GM19324 (cell line): ENCODE measurements around the gene MYLK2.

ENCODE experiments used
- ATAC-seq: cut with Tn5 transposase; IDR thresholded peaks from one replicate; pipeline ENCODE4 v1.9.1; 2021; ENCODE audit warnings: mild to moderate bottlenecking, moderate library complexity; ENCODE audit not compliant: unreplicated experiment, low FRiP score

The MYLK2 gene

DNA sequence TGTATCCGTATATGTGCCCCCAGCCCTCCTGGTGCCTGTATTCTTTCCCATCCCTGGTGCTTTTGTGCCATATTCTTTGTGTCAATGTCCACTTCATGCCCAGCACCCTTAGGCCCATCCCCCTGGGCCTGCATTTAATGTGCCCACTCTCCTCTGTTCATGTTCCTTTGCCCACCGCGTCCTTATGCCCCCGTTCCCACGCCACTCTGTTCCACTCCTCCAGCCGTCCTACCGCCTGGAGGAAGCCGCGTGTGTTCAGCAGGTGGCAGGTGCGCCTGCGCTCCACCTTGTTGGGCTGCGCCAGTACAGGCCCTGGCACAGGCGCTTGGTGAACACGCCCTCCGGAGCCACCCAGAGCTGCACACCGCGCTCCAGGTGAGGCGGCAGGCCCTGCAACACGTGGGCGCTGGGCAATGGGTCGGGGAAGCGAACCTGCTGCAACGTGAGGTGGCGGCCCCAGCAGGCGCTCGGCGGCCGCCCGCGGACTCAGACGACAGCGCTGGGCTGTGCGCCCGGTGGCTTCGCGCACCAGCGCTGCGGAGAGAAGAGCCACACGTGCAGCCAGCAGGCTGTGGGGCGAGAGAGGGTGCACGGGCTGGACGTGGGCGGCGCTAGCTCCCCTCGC is 30.3 kb downstream of the MYLK2 start:
- no peak for ATAC-seq

DNA sequence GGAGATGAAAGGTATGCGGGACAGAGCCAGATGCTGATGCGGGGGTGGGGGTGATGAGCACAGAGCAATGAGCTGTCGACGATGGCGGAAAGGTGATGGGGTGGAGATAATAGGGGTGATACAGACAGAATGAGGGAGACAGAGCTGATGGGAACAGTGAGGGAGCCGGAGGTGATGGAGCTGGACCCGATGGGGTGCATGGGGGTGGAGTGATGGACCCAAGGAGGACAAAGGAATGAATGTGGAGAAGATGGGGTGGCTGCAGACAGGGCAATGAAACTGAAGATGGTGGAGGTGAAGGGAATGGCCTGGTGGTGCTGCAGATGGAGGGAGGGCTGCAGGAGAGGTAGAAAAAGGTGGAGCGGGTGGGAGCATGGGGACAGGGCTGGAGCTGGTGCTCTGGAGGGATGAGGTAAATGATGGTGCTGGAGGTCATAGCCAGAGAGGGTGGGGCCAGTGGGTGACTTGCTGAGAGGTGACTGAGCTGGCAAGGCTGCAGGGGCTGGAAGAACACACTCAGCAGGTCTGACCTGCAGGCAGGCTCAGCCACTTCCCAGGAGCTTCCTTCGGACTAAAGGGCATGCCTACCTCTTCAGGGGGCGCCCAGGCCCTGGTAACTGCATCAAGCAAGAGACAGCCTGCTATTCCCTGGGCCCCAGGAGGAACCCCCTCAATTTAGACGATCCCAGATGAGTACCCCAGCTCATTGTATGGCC is 32.2 kb downstream of the MYLK2 start:
- ATAC-seq, result no peak

DNA sequence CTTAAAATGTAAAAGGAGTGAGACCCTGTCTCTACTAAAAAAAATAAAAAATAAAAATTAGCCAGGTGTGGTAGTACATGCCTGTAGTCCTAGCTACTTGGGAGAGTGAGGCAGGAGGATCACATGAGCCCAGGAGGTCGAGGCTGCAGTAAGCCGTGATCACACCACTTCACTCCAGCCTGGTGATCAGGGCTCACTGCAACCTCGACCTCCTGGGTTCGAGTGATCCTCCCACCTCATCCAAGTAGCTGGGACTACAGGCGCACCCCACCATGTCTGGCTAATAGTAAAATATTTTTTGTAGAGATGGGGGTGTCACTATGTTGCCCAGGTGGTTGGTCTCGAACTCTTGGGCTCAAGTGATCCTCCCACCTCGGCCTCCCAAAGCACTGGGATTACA is 34.3 kb downstream of the MYLK2 start:
- no peak for ATAC-seq

DNA sequence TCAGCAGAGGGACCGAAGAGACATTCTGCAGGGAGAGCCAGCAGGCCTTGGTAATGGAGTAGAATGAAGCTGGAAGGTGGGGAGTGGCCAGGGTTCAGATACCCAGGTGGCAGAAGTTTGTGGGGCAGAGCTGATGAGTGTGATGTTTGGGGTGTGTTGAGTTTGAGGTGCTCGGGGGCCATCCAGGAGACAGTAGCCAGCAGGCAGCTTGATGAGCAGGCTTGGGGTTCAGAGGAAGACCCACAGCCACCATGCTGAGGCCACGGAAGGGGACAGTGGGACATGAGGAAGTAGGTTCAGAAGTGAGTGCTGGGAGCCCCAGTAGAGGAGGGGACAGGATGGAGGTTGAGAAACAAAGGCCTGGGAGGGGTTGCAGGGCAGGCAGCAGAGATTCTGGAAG is 37.4 kb downstream of the MYLK2 start:
- ATAC-seq, result no peak

DNA sequence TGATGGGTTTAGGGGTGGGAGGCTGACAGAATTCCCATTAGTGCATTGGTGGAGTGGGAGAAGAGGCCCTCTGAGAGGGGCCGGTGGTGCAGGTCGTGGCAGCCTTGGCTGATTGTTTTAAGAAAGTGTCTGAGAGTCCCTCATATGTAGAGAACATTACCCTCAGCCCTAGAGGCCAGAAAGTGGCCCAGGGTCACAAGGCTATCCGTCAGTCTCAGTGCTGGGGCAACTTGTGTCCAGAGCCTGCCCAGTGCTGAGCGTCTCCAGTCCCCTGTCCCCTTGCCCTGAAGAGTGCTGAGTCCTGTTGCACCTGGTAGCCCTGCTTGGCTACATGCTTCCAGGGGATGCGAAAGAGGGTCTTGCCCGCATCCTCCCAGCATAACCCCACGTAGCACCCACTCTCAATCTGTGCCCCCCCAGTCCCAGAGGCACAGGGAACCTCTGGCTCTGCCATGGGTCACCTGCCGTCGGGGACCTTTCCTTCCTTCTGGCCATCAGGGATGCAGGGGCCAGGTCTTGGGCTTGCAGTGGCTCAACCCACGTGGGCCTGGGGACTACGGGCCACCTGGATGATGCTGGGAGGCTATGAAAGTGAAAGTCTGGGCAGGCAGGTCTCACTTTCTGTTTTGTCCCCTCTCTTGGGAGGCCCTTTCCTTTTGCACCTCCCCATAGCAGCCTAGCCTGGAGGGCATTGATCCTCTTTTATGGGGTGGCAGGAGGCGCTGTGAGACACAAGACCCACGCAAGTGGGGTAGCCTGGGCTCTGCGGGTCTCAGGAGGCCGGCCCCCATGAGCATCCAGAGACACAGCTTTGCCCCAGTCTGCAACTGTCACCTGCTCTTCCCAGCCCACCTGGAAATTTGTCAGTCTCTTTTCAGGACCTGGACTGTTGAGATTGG is 39.0 kb downstream of the MYLK2 start:
- ATAC-seq, result no peak

DNA sequence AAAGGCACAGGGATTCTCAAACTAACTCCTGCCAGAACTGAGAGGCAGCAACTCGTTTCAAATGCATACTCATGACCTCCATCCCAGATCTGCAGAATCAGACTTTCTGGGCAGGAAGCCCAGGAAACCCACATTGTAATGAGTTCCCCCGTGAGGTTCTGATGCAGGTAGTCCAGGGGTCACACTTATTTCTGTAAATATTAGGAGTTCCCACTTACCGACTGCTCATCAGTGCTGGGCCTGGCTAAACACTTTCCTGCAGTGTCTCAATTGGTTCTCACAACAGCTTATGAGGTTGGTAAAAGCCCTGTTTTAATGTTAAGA is 39.6 kb downstream of the MYLK2 start:
- no peak for ATAC-seq

DNA sequence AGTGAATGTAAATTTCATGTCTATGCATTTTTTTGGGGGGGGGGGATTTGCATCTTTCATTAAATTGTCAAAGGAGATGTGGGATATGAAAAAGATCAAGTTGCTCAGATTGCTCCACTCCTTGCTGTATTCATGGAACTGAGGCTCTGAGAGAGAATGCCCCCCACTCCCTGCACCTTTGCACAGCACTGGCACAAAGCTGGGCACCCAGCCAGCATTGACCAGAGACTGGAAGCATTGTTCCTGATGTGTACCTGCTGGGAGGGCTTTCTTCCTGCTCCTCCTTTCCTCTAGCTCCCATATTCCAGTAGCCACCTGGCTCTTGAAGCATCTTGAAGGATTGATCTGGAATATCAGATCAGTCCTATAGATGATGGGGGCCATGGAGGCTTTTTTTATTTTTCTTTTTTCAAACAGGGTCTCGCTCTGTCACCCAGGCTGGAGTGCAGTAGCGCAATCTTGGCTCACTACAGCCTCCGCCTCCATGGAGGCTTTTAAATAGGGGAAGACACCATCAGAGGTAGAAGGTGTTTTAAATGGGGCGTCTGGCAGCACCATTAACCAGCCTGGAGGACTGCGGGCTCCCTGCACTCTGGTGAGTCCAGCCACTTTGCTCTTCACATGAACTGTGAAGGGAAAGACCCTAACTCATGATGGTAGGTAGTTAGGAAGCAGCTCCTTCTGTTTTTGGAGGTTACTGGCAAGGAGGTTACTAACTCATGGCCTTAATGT is 40.3 kb downstream of the MYLK2 start:
- no peak for ATAC-seq

DNA sequence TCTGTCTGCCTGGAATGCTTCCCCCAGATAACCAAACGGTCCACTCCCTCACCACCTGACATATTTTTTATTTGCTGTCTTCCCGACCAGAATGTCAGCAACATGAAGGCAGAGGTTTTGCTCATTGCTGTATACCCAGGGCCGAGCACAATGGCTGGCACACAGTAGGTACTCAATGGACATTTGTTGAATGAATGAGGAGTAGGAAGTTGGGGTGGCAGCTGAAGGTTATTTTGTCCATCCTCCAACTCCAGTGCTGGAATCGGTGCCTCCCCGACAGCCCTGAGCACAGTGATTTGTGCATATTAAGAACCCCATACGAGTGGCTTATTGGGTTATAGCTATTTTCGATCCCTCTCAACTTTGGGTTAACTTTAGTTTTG is 40.8 kb downstream of the MYLK2 start:
- no peak for ATAC-seq

DNA sequence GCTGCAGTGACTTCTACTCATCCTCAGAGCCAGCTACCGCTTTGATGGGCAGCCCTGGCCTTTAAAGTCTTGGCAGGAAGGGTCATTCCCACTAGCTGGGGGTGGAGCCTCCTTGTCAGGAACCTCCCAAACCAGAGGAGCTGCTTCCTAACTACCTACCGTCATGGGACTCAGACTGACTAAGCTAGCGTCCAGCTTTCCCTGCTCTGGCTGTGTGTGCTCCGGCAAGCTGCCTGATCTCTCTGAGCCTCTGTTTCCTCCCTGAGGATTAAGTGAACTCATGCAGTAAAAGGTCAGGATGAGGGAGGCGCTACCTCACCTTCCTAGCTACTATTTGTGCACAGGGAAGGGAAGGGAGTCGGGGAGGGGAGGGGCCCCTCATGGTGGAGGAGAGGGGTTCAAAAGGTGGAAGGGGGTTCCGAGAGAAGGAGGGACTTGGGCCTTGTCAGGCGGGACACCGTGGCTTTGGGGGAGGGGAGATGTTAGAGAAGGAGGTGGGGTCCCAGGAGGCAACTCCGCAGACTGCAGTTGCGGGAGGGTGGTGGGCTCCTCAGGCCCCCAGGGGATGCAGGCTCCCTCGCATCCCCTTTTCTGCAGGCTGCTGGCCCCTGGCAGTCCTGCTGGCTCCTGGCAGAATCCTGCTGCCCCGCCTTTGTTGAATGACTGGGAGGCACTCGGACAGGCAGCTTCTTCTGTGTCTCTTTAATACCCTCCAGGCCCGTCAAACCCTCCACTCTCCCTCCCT is 41.4 kb downstream of the MYLK2 start:
- ATAC-seq, result no peak

DNA sequence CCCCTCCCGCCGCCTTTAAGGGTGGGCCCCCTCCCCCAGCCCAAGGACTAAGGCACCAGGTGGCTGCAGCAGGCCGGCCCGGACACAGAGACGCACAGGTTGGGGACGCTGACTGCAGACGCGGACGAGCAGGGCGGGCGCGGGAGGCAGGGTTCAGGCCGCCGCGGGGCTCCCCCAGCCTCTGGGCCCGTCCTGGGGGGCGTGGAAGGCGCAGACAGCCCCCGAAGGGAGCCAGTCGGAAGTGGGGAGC is 41.9 kb downstream of the MYLK2 start:
- no peak for ATAC-seq

DNA sequence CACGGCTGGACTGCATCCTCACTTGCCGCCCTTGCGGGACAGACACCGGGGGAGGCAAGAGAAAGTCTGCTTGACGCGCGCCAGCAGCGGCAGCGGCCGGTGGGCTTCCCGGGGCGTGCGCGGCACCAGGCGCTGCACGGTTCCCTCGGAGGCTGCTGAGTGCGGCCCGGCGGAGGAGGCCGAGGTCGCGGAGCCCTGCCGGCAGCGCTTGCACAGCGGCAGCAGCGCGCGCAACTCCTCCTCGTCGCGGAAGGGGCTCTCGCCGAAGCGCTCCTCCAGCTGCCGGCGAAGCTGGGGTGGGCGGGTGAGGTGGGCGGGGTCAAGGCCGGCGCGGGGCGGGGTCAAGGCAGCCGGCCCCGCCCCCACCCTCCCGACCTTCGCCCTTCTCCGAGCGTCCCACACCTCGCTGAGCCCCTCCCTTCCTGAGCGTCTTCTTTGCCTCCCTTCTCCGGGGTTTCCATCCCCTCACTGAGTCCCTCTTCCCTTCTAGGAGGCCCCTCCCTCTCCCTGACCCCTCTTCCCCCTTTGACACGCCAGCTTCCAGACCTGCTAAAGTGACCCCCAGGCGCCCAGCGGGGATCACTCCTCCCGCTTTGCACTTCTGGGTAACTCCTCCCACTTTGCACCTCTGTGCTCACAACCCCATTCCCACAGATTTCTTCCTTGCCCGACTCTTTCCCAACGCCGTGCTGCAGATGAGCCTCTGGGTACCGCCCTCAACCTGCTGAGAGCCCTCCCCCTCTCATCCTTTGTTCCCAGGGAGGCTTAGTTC is 42.4 kb downstream of the MYLK2 start:
- no peak for ATAC-seq

DNA sequence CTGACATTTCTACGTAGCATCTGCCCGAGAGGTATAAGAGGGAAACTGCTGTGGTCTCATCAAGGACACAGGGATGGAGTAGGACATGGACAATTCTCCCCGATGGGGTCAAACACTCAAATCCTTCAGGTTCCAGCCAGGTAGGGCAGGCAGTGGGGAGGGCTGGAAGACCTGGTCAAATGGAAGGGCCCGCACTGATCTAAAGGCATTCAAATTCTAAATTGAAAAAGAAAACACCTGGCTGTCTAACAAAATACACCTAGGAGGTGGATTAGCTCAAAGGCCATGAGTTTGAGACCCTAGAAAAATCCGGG is 43.0 kb downstream of the MYLK2 start:
- ATAC-seq, result no peak

DNA sequence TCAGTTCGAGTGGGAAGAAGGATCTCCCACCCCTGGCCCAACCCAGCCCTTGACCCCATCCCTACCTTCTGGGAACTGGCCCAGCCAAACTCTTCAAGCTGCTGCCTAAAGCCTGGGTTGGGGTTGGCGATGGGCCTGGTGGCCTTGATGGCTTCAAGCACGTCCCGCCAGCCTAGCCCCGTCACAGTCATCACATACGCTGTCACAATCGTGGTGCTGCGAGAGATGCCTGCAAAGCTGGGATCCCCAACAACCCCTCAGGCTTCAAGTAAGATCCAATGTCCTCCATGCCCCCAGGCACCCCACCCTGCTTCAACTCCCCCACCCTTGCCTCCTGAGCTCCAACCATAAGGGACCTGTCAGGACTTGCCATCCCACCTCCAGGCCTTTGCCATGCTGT is 43.4 kb downstream of the MYLK2 start:
- no peak for ATAC-seq

DNA sequence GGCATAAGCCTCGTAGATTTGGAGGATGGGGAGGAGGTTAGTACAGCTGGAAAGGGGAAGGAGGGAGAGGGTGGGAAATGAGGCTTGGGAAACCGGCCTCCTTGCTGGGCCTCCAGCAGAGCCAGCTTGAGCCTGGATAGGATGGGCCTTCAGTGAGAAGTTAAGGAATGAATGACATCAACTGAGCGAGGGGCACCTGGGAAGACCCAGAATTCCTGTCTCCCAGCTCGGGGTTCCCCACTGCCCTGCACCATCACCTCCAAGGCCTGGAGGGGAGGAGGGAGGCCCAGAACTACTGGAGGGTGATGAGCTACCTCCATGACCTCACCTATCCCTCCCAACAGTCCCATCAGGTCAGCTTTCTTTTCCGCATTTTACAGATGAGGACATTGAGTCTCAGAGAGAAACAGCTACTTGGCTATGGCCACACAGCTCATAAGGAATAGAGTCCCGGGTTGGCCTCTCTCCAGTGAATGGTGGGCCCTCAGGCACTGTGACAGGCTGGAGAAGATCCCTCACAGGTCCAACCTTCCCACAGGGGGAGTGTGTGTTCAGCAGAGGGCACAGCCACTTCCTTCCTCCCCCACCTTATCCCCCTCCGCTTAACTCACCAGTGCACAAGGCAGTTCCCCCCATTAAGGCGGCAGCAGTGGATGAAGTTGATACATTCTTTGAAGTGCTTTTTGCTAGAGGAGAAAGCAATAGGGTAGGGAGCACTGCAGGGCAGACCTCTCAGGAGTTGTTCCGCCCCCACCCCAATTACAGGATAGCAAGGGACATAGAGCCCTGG is 44.3 kb downstream of the MYLK2 start:
- ATAC-seq, result no peak

DNA sequence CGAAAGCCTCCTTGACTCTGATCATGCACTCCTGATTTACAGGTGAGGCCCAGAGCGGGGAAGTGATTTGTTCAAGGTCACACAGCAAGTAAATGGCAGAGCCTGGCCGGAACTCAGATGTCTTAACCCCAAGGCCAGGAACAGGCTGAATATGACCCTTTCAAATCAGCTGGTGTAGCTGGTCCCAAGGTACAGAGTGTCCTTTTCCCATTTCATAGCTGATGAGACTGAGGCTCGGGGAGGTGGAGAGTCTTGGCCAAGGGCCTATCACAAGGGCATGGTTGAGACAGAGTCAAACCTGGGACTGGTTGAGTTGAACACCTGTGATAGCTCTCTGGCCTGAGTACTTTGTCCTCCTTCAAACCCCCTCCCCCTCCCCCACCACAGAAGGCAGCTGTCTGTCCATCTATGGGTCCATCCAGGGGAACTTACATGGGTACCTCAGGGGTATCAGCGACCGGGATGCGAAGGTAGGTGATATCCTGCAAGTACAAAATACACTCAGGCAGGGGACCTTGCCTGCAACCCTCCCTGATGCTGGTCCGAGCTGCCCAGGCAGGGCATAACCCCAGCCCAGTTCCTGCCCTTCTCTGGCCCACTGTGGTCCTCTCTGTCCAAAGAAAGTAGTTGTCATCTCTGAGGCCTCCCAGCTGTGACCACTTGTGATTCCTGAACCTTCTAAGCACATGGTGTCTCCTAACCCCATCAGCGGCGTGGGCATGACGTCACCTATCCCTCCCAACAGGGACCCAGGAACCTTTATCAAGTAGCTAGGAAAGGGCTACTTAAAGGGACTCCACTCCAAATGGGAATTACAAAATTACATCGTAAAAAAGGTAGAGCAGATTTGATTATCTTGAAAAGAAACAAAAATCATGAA is 45.6 kb downstream of the MYLK2 start:
- ATAC-seq, result no peak

DNA sequence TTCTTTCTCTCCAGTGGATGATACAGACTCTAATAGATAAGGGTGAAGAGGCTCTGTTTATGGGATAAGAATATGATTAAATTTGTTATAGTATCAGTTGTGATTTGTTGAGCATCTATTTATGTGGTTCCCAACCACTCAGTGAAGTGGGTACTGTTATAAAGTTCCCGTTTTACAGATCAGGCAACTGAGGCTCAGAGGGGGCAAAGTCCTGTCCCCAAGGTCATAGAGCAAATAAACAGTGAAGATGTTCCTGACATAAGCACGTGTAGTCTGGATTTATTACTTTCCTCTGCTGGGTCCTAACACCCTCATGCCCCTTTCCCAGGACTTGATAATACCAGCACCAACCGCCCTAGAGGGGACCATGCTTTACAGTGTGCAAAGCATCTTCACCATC is 47.1 kb downstream of the MYLK2 start:
- ATAC-seq, result no peak

DNA sequence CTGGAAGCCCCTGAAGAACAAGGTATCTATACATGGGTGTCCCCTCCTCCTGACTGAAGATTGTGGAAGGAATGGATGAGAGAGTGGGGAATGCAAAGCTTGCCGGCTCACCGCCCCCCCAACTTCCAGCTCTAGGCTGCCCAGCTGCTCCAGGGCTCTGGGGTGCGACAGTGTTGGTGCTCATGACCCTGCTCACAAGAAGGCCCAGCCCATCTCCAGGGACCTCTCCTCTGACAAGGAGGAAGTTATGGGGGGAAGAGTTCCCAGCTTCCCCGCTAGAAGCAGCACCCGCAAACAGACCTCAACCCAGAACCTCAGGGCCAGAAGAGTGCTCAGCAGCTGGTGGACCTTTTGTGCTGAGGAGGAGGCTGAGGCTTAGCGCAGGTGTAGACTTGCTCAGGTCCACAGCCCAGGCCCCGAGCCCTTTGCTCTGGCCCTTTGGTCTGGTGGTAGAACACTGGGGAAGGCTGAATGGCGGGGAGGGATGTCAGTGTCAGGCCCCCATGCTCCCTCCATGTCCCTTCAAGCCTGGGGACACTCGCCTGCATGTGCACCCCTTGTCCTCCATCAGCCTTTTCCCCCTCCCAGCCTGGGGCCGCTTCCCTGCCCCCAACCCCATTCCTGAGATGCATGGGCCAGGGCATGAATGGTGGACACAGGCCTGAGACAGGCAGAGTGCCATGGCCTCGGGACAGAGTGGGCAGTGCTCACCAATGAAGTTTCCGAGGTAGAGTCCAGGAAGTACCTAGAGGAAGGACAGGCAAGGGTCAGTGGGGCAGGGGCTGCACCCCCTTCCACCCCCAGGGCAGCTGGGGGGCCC is 49.9 kb downstream of the MYLK2 start:
- ATAC-seq, result no peak

DNA sequence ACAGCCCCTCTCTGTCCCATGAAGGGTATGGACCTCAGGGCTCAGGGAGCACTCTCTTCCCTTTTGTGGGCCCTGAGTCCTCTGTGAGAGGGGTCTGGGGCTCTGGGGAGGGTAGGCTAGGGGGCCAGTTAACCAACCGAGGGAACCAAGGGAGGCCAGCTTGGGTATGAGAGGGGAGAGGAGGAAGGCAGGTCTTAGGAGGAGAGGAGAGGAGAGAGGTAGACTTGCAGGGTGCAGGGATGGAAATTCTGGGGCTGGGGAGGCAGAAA is 50.5 kb downstream of the MYLK2 start:
- ATAC-seq, result no peak
